ENCODE measurements around the gene ZFPM1.

ZFPM1 gene

DNA sequence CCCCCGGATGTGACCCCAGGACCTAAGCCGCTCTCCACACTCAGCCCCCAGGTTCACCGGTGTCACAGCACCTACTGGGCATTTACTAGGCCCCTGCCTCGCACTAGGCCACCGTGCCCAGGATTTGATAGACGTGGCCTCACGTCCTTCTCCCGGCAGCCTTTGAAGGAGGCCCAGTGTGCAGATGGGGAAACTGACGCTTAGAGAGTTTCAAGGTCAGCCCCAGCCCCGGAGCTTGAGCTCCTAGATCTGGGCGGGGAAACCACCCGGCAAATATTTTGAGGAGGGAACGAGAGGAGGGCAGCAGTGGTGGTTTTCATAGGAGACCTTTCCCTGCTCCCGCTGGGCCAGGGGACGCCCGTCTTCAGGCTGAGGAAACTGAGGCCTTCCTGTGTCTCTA is 10.3 kb downstream of the ZFPM1 start:
- Histone ChIP-seq H3K9me3 (ENCODE audit: insufficient read depth, low read length) (no peaks in the 10 kb centered on the region), H3K4me3 (ENCODE audit: insufficient read length, low read depth) (no peak overlapping the region), H3K9ac (ENCODE audit: insufficient read length, low read depth) (peak overlapping the region; percentile 47), H3K4me1 (ENCODE audit: insufficient read depth, insufficient read length) (peaks cover 50% of the 10 kb centered on the region), H3K36me3 (ENCODE audit: insufficient read depth, insufficient read length, low read length) (no peaks in the 10 kb centered on the region), H3K27me3 (ENCODE audit: insufficient read depth, insufficient read length) (no peaks in the 10 kb centered on the region)
- no peak for DNase-seq (ENCODE audit: low read depth, low spot score)
- TF ChIP-seq YY1 (IDR thresholded peaks at IDR 0.05; ENCODE audit: insufficient read depth, insufficient read length) (no peak), ZNF274 (IDR thresholded peaks at IDR 0.05; ENCODE audit: low read depth, low read length) (no peak), SUZ12 (IDR thresholded peaks at IDR 0.05; ENCODE audit: extremely low read depth, insufficient read depth, insufficient read length) (no peak)

DNA sequence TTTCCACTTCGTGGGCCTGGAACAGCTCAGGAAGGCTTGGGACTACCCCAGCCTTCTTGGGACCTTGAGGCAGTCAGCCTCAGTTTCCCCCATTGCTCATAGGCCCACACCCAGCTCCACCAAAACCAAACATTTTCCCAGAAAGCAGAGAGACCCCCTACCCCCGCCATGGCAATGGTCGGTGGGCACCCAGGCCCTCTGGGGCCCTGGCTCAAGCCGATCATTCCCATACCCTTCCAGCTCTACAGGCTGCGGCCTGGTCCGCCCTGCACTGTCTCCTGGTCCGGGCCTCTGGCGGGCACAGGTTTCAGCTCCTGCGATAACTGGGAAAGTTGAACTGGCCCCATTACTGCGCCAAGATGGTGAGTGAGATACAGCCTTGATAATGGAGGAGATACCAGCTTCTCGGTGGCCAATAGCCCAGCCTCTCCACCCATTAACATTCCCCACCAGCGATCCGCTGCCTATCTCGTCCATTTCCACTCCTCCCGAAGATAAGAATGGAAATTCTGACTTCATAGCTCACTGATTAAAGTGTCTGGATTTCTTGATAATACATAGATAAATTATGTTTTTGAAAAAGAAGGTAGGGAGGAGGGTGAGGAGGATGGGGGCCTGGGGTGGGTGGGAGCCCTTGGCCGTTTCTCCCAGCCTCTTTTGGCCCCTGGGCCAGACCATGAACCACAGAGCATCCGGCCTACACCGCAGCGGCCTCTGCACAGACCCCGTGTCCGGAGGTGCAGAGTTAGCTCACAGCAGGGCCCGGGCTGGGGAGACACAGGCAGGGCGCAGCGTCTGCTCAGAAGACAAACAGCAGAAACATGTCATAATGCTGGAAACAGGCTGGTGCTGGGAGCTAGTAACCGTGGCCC is 11.6 kb downstream of the ZFPM1 start:
- no peak overlapping the region for H3K9ac ChIP-seq (ENCODE audit: insufficient read length, low read depth)
- no peak for DNase-seq (ENCODE audit: low read depth, low spot score)
- H3K27me3 ChIP-seq (ENCODE audit: insufficient read depth, insufficient read length) = no peaks in the 10 kb centered on the region
- TF ChIP-seq ZNF274 (IDR thresholded peaks at IDR 0.05; ENCODE audit: low read depth, low read length) = no peak
- TF ChIP-seq SUZ12 (IDR thresholded peaks at IDR 0.05; ENCODE audit: extremely low read depth, insufficient read depth, insufficient read length) = no peak
- TF ChIP-seq YY1 (IDR thresholded peaks at IDR 0.05; ENCODE audit: insufficient read depth, insufficient read length) = no peak
- no peaks in the 10 kb centered on the region for H3K9me3 ChIP-seq (ENCODE audit: insufficient read depth, low read length)
- H3K4me3 ChIP-seq (ENCODE audit: insufficient read length, low read depth) = no peak overlapping the region
- H3K36me3 ChIP-seq (ENCODE audit: insufficient read depth, insufficient read length, low read length) = no peaks in the 10 kb centered on the region
- peaks cover 50% of the 10 kb centered on the region for H3K4me1 ChIP-seq (ENCODE audit: insufficient read depth, insufficient read length)

DNA sequence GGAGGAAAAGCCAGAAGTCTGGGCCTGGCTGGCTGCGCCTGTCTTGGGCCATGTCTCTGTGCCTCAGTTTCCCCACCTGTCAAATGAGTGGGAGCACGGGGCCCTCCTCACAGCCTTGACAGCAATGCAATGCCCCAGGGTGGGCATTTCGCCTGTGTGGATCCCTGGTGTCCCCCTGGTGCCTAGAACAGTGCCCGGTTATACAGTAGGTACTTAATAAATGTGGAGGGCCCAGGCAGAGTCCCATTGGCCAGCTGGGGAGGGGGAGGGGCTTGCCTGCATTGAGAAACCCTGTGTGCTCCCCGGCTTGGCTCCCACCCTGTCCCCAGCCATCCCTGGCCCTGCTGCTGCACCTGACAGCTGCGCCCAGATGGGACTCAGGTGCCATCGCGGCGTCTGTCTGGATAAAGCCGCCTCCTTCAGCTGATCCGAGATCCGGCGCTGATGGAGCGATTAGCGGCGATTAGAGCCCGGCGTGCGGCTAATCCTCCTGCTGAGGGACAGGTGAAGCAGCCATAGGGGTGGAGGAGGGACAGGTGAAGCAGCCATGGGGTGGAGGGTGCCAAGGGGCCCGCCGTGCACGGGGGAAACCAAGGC is 12.4 kb downstream of the ZFPM1 start:
- TF ChIP-seq YY1 (IDR thresholded peaks at IDR 0.05; ENCODE audit: insufficient read depth, insufficient read length) (no peak), SUZ12 (IDR thresholded peaks at IDR 0.05; ENCODE audit: extremely low read depth, insufficient read depth, insufficient read length) (no peak), ZNF274 (IDR thresholded peaks at IDR 0.05; ENCODE audit: low read depth, low read length) (no peak)
- peaks cover 44% of the 10 kb centered on the region for H3K4me1 ChIP-seq (ENCODE audit: insufficient read depth, insufficient read length)
- no peak overlapping the region for H3K4me3 ChIP-seq (ENCODE audit: insufficient read length, low read depth)
- no peaks in the 10 kb centered on the region for H3K36me3 ChIP-seq (ENCODE audit: insufficient read depth, insufficient read length, low read length)
- DNase-seq (ENCODE audit: low read depth, low spot score) = no peak
- H3K9me3 ChIP-seq (ENCODE audit: insufficient read depth, low read length) = no peaks in the 10 kb centered on the region
- H3K27me3 ChIP-seq (ENCODE audit: insufficient read depth, insufficient read length) = no peaks in the 10 kb centered on the region
- no peak overlapping the region for H3K9ac ChIP-seq (ENCODE audit: insufficient read length, low read depth)

DNA sequence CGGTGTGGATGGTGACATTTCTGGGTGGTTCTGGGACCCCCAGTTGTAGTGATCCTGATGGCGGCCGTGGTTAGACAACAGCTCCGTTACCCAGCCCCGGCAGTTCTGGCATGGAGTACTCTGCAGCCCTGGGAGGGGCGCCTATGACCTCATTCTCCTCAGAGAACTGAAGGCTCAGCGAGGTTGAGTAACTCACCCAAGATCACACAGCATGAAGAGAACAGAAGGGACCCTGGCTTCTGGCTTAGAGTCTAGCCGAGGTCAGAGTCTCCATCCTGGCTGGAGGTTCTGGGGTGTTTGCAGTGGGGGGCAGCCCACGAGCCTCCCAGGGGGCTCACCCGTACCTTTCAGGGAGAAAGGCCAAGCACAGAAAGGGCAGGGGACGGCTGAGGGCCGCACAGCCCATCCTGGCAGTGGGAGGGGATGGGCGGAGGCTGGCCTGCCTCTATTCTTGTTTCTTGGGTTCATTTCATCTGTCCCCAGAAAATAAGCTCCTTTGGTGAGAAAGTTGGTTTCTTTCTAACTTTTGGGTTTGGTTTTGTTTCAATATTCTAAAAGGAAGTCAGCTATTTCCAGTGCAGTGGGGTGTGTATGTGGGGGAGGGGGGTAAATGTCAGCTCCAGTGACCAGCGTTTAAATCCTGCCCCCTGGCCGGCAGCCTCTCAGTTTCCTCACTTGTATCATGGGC is 13.2 kb downstream of the ZFPM1 start:
- H3K27me3 ChIP-seq (ENCODE audit: insufficient read depth, insufficient read length) = no peaks in the 10 kb centered on the region
- no peaks in the 10 kb centered on the region for H3K9me3 ChIP-seq (ENCODE audit: insufficient read depth, low read length)
- DNase-seq (ENCODE audit: low read depth, low spot score) = no peak
- TF ChIP-seq YY1 (IDR thresholded peaks at IDR 0.05; ENCODE audit: insufficient read depth, insufficient read length) = no peak
- TF ChIP-seq SUZ12 (IDR thresholded peaks at IDR 0.05; ENCODE audit: extremely low read depth, insufficient read depth, insufficient read length) = no peak
- no peak for TF ChIP-seq ZNF274 (IDR thresholded peaks at IDR 0.05; ENCODE audit: low read depth, low read length)
- H3K4me1 ChIP-seq (ENCODE audit: insufficient read depth, insufficient read length) = peaks cover 40% of the 10 kb centered on the region
- no peaks in the 10 kb centered on the region for H3K36me3 ChIP-seq (ENCODE audit: insufficient read depth, insufficient read length, low read length)
- no peak overlapping the region for H3K9ac ChIP-seq (ENCODE audit: insufficient read length, low read depth)
- H3K4me3 ChIP-seq (ENCODE audit: insufficient read length, low read depth) = no peak overlapping the region

DNA sequence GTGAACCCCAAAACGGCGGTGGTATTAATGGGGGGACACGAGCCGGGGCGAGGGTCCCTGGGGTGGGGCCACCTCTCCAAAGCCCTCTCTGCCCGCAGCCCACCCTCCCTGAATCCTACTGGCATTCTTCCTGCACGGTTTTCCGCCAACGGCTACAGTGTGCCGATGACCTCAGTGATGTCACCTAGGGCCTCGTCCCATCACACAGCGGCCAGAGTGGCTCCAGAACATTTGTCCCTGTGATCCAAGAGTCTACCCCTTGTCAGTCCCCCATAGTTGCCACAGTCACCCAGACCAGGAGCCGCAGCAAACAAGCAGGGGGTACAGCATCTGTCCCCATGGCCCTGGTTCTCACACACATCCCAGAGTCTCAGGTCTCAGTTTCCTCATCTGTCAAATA is 13.9 kb downstream of the ZFPM1 start:
- no peak overlapping the region for H3K4me3 ChIP-seq (ENCODE audit: insufficient read length, low read depth)
- H3K9me3 ChIP-seq (ENCODE audit: insufficient read depth, low read length) = no peaks in the 10 kb centered on the region
- no peak overlapping the region for H3K9ac ChIP-seq (ENCODE audit: insufficient read length, low read depth)
- no peak for DNase-seq (ENCODE audit: low read depth, low spot score)
- no peaks in the 10 kb centered on the region for H3K36me3 ChIP-seq (ENCODE audit: insufficient read depth, insufficient read length, low read length)
- TF ChIP-seq YY1 (IDR thresholded peaks at IDR 0.05; ENCODE audit: insufficient read depth, insufficient read length) (no peak), ZNF274 (IDR thresholded peaks at IDR 0.05; ENCODE audit: low read depth, low read length) (no peak), SUZ12 (IDR thresholded peaks at IDR 0.05; ENCODE audit: extremely low read depth, insufficient read depth, insufficient read length) (no peak)
- H3K4me1 ChIP-seq (ENCODE audit: insufficient read depth, insufficient read length) = peaks cover 41% of the 10 kb centered on the region
- H3K27me3 ChIP-seq (ENCODE audit: insufficient read depth, insufficient read length) = no peaks in the 10 kb centered on the region

DNA sequence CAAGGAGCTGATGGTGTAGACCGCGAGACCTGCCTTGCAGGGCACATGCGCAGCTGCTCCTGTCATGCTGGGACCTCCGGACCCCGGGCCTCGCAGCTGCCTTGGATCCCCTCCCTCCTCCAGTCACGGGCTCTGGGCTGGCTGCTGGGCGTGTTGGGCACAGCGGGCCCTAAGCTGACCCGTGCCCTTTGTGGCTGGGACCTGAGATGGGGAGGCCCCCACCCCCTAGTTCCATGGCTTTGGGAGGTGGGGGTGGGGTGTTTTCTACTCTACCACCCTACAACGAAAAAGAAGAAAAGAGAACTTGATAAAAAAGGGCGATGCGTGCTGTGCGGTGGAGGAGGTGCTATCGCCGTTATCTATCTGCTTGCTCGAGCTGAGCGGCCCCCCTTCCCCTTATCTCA is 14.5 kb downstream of the ZFPM1 start:
- Histone ChIP-seq H3K4me3 (ENCODE audit: insufficient read length, low read depth) (no peak overlapping the region), H3K27me3 (ENCODE audit: insufficient read depth, insufficient read length) (no peaks in the 10 kb centered on the region), H3K9ac (ENCODE audit: insufficient read length, low read depth) (peak overlapping the region; percentile 52), H3K9me3 (ENCODE audit: insufficient read depth, low read length) (no peaks in the 10 kb centered on the region), H3K36me3 (ENCODE audit: insufficient read depth, insufficient read length, low read length) (no peaks in the 10 kb centered on the region), H3K4me1 (ENCODE audit: insufficient read depth, insufficient read length) (peaks cover 38% of the 10 kb centered on the region)
- no peak for TF ChIP-seq YY1 (IDR thresholded peaks at IDR 0.05; ENCODE audit: insufficient read depth, insufficient read length)
- TF ChIP-seq SUZ12 (IDR thresholded peaks at IDR 0.05; ENCODE audit: extremely low read depth, insufficient read depth, insufficient read length) = no peak
- no peak for TF ChIP-seq ZNF274 (IDR thresholded peaks at IDR 0.05; ENCODE audit: low read depth, low read length)
- no peak for DNase-seq (ENCODE audit: low read depth, low spot score)
